PFSK-1 (cell line): ENCODE measurements around the gene NPR3.

Experiments used
- FOXP2 ChIP-seq: optimal IDR thresholded peaks from 2 replicates; pipeline ENCODE3; 2011; ENCODE audit warnings: borderline replicate concordance, control low read depth, inconsistent platforms; ENCODE audit not compliant: insufficient read depth; ENCODE audit errors: extremely low read length, extremely low read depth
- POLR2AphosphoS5 ChIP-seq: IDR thresholded peaks from 2 replicates; pipeline ENCODE4 v1.6.1; 2012; ENCODE audit warnings: low read depth, mild to moderate bottlenecking, control low read depth, low read length, moderate library complexity
- REST ChIP-seq, 2 experiments: IDR thresholded peaks; 2 replicates each; pipeline versions ENCODE4 v1.6.1 to v1.8.0; 2011 to 2012; ENCODE audit warnings: low read depth in 2 of 2, low read length in 2 of 2, control low read depth in 1 of 2, inconsistent platforms in 1 of 2, mild to moderate bottlenecking in 1 of 2, moderate library complexity in 1 of 2; ENCODE audit not compliant: insufficient read depth in 1 of 2
- SIN3A ChIP-seq: IDR thresholded peaks from 2 replicates; pipeline ENCODE4 v1.6.1; 2012; ENCODE audit warnings: mild to moderate bottlenecking, low read length, moderate library complexity, borderline replicate concordance; ENCODE audit not compliant: insufficient read depth
- TAF1 ChIP-seq: IDR thresholded peaks from 2 replicates; pipeline ENCODE4 v1.6.1; 2012; ENCODE audit warnings: low read length, control low read depth, borderline replicate concordance; ENCODE audit not compliant: insufficient read depth

Gene NPR3

GRCh38 chr5:32812399-32812798 lies 101.3 kb downstream of the NPR3 start:
- TF ChIP-seq FOXP2 (no peak), SIN3A (no peak), TAF1 (no peak), POLR2AphosphoS5 (no peak), REST (IDR thresholded peaks at IDR 0.05; ENCODE audit: insufficient read depth in 1 of 2, low read depth in 2 of 2, low read length in 2 of 2) (no peak)

DNA sequence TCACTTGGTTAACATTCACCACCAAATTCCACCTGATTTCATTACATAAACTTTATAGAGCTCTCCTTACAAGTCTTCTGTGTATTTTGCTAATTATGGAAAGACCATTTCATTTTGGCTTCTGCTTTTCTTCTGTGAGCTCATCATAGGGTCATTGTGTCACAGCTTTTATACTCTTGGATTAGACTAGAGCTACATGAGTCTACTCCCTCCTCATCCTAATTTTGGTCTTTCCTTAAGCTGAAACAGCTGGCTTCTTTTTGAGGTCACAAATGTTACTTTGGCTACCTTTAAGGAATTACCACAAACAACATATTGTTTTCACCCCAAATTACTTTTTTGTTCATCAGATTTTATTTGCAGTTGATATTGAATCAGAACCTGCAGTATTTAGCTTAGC lies 103.0 kb downstream of the NPR3 start:
- TF ChIP-seq TAF1 (no peak), REST (IDR thresholded peaks at IDR 0.05; ENCODE audit: insufficient read depth in 1 of 2, low read depth in 2 of 2, low read length in 2 of 2) (no peak), POLR2AphosphoS5 (no peak), SIN3A (no peak), FOXP2 (no peak)

DNA sequence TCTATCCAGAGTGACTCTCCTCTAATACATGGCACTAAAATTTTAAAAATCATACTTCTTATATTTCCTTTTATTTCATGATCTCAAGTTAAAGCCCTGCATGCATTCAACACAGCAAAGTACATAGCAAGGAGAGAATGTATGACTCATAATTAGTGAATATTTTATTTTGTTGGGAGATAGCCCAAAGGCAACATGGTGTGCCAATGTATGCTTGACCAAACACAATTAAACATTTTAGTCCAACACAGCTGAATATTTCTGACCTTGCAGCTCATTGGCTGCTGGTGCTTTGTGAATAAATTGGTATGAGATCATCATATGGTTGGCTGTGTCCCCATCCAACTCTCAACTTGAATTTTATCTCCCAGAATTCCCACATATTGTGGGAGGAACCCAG lies 103.5 kb downstream of the NPR3 start:
- TF ChIP-seq FOXP2 (no peak), REST (IDR thresholded peaks at IDR 0.05; ENCODE audit: insufficient read depth in 1 of 2, low read depth in 2 of 2, low read length in 2 of 2) (no peak), POLR2AphosphoS5 (no peak), SIN3A (no peak), TAF1 (no peak)

- TF ChIP-seq FOXP2 (no peak), REST (IDR thresholded peaks at IDR 0.05; ENCODE audit: insufficient read depth in 1 of 2, low read depth in 2 of 2, low read length in 2 of 2) (no peak), SIN3A (no peak)
These were observed 116.9 kb downstream of the NPR3 start for GRCh38 chr5:32827981-32828380.

DNA sequence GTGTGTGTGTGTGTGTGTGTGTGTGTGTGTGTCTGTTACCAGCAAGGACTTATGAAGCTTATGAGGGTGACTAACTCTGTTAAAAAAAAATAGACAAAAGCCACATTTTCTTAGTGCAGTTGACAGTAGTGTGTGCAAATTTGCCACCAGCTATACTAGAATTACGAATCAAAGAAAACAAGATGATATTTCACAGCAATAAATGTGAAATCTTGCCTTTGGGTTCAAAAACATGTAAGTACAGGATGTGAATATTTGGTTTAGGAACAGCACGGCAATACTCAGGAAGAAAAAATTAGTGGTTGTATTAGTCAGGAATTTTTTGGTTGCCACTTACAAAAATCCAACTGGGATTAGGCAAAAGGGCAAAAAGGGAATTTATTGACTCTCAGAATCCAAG lies 117.4 kb downstream of the NPR3 start:
- TF ChIP-seq REST (IDR thresholded peaks at IDR 0.05; ENCODE audit: insufficient read depth in 1 of 2, low read depth in 2 of 2, low read length in 2 of 2) = no peak
- TF ChIP-seq POLR2AphosphoS5 = no peak
- no peak for TF ChIP-seq FOXP2
- no peak for TF ChIP-seq SIN3A
- no peak for TF ChIP-seq TAF1
